ENCODE data around the gene COL20A1.

The COL20A1 gene

GRCh38 chr20:63348828-63349515 is 56.0 kb downstream of the COL20A1 start (continued):
- TF ChIP-seq CSDC2 (CRISPR knock-in tag; IDR thresholded peaks at IDR 0.05) (no peak), ISL1 (CRISPR knock-in tag; IDR thresholded peaks at IDR 0.05) (no peak), SNAI2 (CRISPR knock-in tag; IDR thresholded peaks at IDR 0.05) (no peak), POU6F1 (CRISPR knock-in tag; IDR thresholded peaks at IDR 0.05; ENCODE audit: borderline replicate concordance, low read depth) (no peak)

- TF ChIP-seq GLIS3 (CRISPR knock-in tag; IDR thresholded peaks at IDR 0.05) = no peak
- no peak for TF ChIP-seq TOX (CRISPR knock-in tag; IDR thresholded peaks at IDR 0.05; ENCODE audit: borderline replicate concordance)
- TF ChIP-seq TCF4 (CRISPR knock-in tag; IDR thresholded peaks at IDR 0.05; ENCODE audit: borderline replicate concordance) = no peak
- TF ChIP-seq ZFP30 (CRISPR knock-in tag; IDR thresholded peaks at IDR 0.05) = no peak
- TF ChIP-seq SNAI2 (CRISPR knock-in tag; IDR thresholded peaks at IDR 0.05) = no peak
- TF ChIP-seq CSRNP3 (CRISPR knock-in tag; IDR thresholded peaks at IDR 0.05) = no peak
- no peak for TF ChIP-seq POU6F1 (CRISPR knock-in tag; IDR thresholded peaks at IDR 0.05; ENCODE audit: borderline replicate concordance, low read depth)
- TF ChIP-seq ISL1 (CRISPR knock-in tag; IDR thresholded peaks at IDR 0.05) = no peak
- ATAC-seq = no peak
Observed at GRCh38 chr20:63349516-63349895, 56.5 kb downstream of the COL20A1 start.

- no peak for ATAC-seq
- TF ChIP-seq TSHZ2 (CRISPR knock-in tag; IDR thresholded peaks at IDR 0.05) = no peak
- no peak for TF ChIP-seq ZFP30 (CRISPR knock-in tag; IDR thresholded peaks at IDR 0.05)
- no peak for TF ChIP-seq ISL1 (CRISPR knock-in tag; IDR thresholded peaks at IDR 0.05)
- TF ChIP-seq PPARA (CRISPR knock-in tag; IDR thresholded peaks at IDR 0.05; ENCODE audit: borderline replicate concordance) = no peak
- no peak for TF ChIP-seq ZNF565 (CRISPR knock-in tag; conservative IDR thresholded peaks at IDR 0.05; ENCODE audit: low read depth)
- no peak for TF ChIP-seq CSRNP3 (CRISPR knock-in tag; IDR thresholded peaks at IDR 0.05)
- TF ChIP-seq CSDC2 (CRISPR knock-in tag; IDR thresholded peaks at IDR 0.05) = no peak
- TF ChIP-seq CREB5 (CRISPR knock-in tag; IDR thresholded peaks at IDR 0.05; ENCODE audit: low read depth) = no peak
- no peak for TF ChIP-seq GLIS3 (CRISPR knock-in tag; IDR thresholded peaks at IDR 0.05)
- TF ChIP-seq ZNF8 (CRISPR knock-in tag; IDR thresholded peaks at IDR 0.05) = no peak
- TF ChIP-seq PATZ1 (CRISPR knock-in tag; IDR thresholded peaks at IDR 0.05; ENCODE audit: borderline replicate concordance) = no peak
- no peak for TF ChIP-seq TOX (CRISPR knock-in tag; IDR thresholded peaks at IDR 0.05; ENCODE audit: borderline replicate concordance)
- TF ChIP-seq OSR1 (CRISPR knock-in tag; IDR thresholded peaks at IDR 0.05) = no peak
- TF ChIP-seq SNAI2 (CRISPR knock-in tag; IDR thresholded peaks at IDR 0.05) = no peak
- TF ChIP-seq ZNF70 (CRISPR knock-in tag; IDR thresholded peaks at IDR 0.05) = no peak
- TF ChIP-seq ZFP3 (CRISPR knock-in tag; IDR thresholded peaks at IDR 0.05) = no peak
- TF ChIP-seq TCF4 (CRISPR knock-in tag; IDR thresholded peaks at IDR 0.05; ENCODE audit: borderline replicate concordance) = no peak
Observed at GRCh38 chr20:63350196-63350595, 57.2 kb downstream of the COL20A1 start.
